Esophagus squamous epithelium (tissue), 4 donors: Measurements from ENCODE around the gene TMEM129.

Source experiments
- CTCF ChIP-seq, 6 experiments: fragments of 450-650 bp in 4 of 6; fragments of 200-600 bp in 2 of 6; sonication (generic) in 2 of 6; IDR thresholded peaks; one replicate each; pipeline ENCODE4 v1.5.1; 2016 to 2019; ENCODE audit warnings: antibody characterized with exemption in 6 of 6, mild to moderate bottlenecking in 4 of 6, moderate library complexity in 4 of 6
- POLR2A ChIP-seq, 4 donors: fragments of 450-650 bp; IDR thresholded peaks; one replicate each; pipeline ENCODE4 v1.6.1; 2017; ENCODE audit warnings: antibody characterized with exemption in 4 of 4, mild to moderate bottlenecking in 4 of 4, moderate library complexity in 3 of 4

- TF ChIP-seq CTCF (IDR thresholded peaks at IDR 0.05) (no peak), POLR2A (IDR thresholded peaks at IDR 0.05) (no peak)
Observed at GRCh38 chr4:1676605-1677525, 44.3 kb downstream of the TMEM129 start.
